ENCODE results near the gene UNC13B. TPM values are rescaled to one million over a fixed set of nuclear protein-coding genes. Genes with fewer than 3 reads are reported as not detected.

The UNC13B gene
- total and polyA plus RNA-seq, 2 donors (not counting 3 experiments of a cell fraction or from before 2014, with no cell fraction given): 30.1 to 46.2 TPM

- Histone ChIP-seq H3K4me1 (ENCODE audit: control insufficient read depth, extremely low read depth, insufficient read depth, low read length) (no peaks in the 10 kb centered on the region), H2AFZ (ENCODE audit: low read depth, low read length) (no peak overlapping the region), H3K9me1 (replicated peaks; ENCODE audit: control insufficient read depth, extremely low read depth, insufficient read depth, low read length) (no peaks in the 10 kb centered on the region), H3K4me2 (ENCODE audit: insufficient read depth, low read length) (no peak overlapping the region), H3K79me2 (ENCODE audit: control insufficient read depth, insufficient read depth, low read length) (no peaks in the 10 kb centered on the region), H3K4me3 (replicated peaks in 1 of 3; ENCODE audit: insufficient read depth in 1 of 3, low read depth in 1 of 3, low read length in 3 of 3) (no peak overlapping the region), H3K9me3 (replicated peaks; ENCODE audit: control insufficient read depth, insufficient read depth, low read length) (no peaks in the 10 kb centered on the region), H3K9ac (replicated peaks; ENCODE audit: extremely low read depth, insufficient read depth, low read length) (no peak overlapping the region), H4K20me1 (replicated peaks; ENCODE audit: control insufficient read depth, extremely low read depth, insufficient read depth, low read length) (no peaks in the 10 kb centered on the region), H3K36me3 (ENCODE audit: control insufficient read depth in 2 of 2, extremely low read depth in 1 of 2, insufficient read depth in 2 of 2, low read length in 2 of 2) (no peaks in the 10 kb centered on the region), H3K27ac (ENCODE audit: insufficient read depth, low read depth, low read length) (no peak overlapping the region), H3K27me3 (ENCODE audit: control insufficient read depth in 2 of 2, insufficient read depth in 2 of 2, low read length in 2 of 2) (no peaks in the 10 kb centered on the region)
- no peak for DNase-seq (ENCODE audit: low read depth, low spot score)
- intact Hi-C loops (cut with micrococcal nuclease): no loop called here
- BruUV-seq (replicated peaks): no TSS peak
- no peak for FAIRE-seq
- POLR2A ChIA-PET: no interaction called here
- dilution Hi-C loops (cut with MboI; ENCODE audit: extremely low pct_ligation_motif_present, low sequenced_read_pairs): no loop called here
- CTCF ChIA-PET: no interaction called here
- TF ChIP-seq POLR2AphosphoS5 (IDR thresholded peaks at IDR 0.05; ENCODE audit: insufficient read depth, low read depth, low read length): no peak
- TF ChIP-seq MYC (IDR thresholded peaks at IDR 0.05; ENCODE audit: low read depth, low read length): no peak
- no peak for TF ChIP-seq POLR2A (IDR thresholded peaks at IDR 0.05; ENCODE audit: low read depth, low read length)
- TF ChIP-seq GATA2 (IDR thresholded peaks at IDR 0.05; ENCODE audit: insufficient read depth, insufficient read length, low read depth, low read length): no peak
- no peak for TF ChIP-seq JUN (IDR thresholded peaks at IDR 0.05; ENCODE audit: borderline replicate concordance, insufficient read depth, insufficient read length, low read depth)
- TF ChIP-seq CTCF (IDR thresholded peaks at IDR 0.05; ENCODE audit: extremely low read depth in 1 of 2, insufficient read depth in 1 of 2, low read depth in 1 of 2, low read length in 2 of 2): no peak
- no peak for TF ChIP-seq MAX (IDR thresholded peaks at IDR 0.05; ENCODE audit: insufficient read depth, insufficient read length)
- TF ChIP-seq FOS (IDR thresholded peaks at IDR 0.05; ENCODE audit: borderline replicate concordance, insufficient read depth, low read length): no peak
- TF ChIP-seq EZH2 (IDR thresholded peaks at IDR 0.05; ENCODE audit: borderline replicate concordance, low read depth, low read length, severe bottlenecking): no peak
Measured at GRCh38 chr9:35254237-35254636, 92.4 kb downstream of the UNC13B start.

All from endothelial cell of umbilical vein (primary cell).